ENCODE measurements around the gene SLC33A1. TPM values are rescaled to one million over a fixed set of nuclear protein-coding genes. Genes with fewer than 3 reads are reported as not detected.

The SLC33A1 gene
- total and polyA plus RNA-seq, 2 donors from 2014 or later, result 16.1 to 36.8 TPM

DNA sequence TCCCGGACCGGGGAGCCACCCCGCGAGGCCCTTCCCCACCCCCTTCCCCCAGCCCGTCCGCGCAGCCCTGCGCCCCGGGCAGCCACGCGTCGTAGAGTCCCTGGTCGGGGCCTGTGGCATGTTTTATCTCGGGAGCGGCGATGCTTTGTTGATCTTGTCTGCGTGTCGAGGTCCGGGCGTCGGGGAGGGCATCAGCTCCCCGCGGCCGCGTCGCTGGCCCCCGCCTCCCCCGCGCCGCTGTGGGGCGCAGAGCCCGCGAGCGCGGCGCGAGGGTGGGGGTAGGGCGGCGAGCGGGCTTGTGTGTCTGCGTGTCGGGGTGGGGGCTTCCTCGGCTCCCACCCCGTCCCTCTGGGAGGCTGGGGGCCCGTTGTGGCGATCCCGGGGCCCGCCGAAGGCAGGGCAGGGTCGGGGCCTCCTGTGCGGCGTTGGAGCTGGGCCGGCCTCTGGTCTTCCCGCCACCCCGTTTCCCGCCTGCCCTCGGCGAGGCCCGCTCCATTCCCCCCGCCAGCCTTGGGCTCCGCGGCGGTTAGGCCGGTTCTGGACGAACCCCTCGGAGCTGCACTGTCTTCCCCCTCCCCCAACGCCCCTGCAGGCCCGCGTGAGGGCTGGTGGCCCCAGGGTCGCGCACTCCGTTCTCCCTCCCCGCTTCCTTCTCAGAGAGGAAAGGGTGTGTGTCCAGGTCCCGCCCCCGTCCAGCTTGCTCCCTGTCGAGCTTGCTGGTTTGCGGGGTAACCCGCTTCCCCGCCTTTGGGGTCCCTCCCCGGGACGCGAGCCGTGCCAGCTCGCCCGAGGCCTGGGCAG, 16.9 kb upstream of the SLC33A1 start:
- Histone ChIP-seq H3K4me1 (ENCODE audit: control insufficient read depth in 2 of 3, insufficient read depth in 2 of 3, low read depth in 1 of 3, low read length in 3 of 3) (peaks cover 0 to 10% (median 6%) of the 10 kb centered on the region in 3 donors), H3K36me3 (ENCODE audit: control insufficient read depth in 2 of 3, insufficient read depth in 3 of 3, low read length in 3 of 3) (no peaks in the 10 kb centered on the region), H3K9me3 (ENCODE audit: control insufficient read depth in 2 of 3, insufficient read depth in 1 of 3, low read length in 3 of 3) (no peaks in the 10 kb centered on the region), H3K4me3 (ENCODE audit: low read length in 3 of 3) (peak overlapping the region; percentile 54 to 83 (median 69)), H3K27ac (ENCODE audit: low read depth in 2 of 2, low read length in 2 of 2) (peak overlapping the region; percentile 96 to 97), H3K9ac (ENCODE audit: low read length in 3 of 3) (peak overlapping the region; percentile 72 to 89 (median 78)), H3K27me3 (ENCODE audit: control insufficient read depth, insufficient read depth, low read length) (no peaks in the 10 kb centered on the region)
- FAIRE-seq (no peak), DNase-seq (peak; percentile 54 to 85 (median 76))
- TF ChIP-seq, protein P1, sequence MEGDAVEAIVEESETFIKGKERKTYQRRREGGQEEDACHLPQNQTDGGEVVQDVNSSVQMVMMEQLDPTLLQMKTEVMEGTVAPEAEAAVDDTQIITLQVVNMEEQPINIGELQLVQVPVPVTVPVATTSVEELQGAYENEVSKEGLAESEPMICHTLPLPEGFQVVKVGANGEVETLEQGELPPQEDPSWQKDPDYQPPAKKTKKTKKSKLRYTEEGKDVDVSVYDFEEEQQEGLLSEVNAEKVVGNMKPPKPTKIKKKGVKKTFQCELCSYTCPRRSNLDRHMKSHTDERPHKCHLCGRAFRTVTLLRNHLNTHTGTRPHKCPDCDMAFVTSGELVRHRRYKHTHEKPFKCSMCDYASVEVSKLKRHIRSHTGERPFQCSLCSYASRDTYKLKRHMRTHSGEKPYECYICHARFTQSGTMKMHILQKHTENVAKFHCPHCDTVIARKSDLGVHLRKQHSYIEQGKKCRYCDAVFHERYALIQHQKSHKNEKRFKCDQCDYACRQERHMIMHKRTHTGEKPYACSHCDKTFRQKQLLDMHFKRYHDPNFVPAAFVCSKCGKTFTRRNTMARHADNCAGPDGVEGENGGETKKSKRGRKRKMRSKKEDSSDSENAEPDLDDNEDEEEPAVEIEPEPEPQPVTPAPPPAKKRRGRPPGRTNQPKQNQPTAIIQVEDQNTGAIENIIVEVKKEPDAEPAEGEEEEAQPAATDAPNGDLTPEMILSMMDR (IDR thresholded peaks at IDR 0.05; ENCODE audit: borderline replicate concordance, extremely low read depth, insufficient read depth), result no peak
- intact Hi-C loops (cut with DNase I), result no loop called here

DNA sequence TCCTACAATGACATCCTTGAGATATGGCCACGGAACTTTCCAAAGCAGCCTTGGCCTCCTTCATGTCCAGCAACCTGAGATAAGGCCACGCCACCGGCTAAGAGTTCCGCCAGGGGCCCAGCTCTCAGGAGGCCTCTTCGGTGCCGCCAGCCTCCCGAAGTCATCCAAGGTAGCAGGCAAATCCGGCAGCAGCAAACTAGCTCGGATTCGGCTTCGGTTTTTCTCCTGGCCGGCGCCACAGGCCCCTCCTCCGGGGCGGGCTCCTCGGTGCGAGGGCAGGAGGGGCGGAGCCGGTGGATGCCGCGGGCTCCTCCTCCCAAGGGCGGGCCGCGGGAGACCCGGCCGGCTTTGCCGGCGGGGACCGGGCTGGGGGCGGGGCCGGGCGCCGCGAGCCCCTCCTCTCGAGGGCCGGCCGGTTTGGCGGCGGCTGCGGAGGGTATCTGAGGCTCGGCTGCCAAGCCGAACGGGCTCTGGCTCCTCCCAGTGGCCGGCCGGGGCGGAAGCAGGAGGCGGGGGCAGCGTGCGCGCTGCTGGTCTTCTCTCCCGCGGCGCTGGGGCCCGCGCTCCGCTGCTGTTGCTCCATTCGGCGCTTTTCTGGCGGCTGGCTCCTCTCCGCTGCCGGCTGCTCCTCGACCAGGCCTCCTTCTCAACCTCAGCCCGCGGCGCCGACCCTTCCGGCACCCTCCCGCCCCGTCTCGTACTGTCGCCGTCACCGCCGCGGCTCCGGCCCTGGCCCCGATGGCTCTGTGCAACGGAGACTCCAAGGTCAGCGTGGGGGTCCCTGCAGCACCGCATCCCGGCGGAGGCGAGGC, 16.1 kb upstream of the SLC33A1 start, which contains the start of gene GMPS:
Gene GMPS (plus strand): TSS at position 518 of the 812 bp plus-strand sequence. CDS start 221 bp downstream, at position 739.
- FAIRE-seq (no peak), DNase-seq (peak; percentile 97 to 98 (median 98))
- H3K9ac ChIP-seq (ENCODE audit: low read length in 3 of 3), result peak within 1 kb of the TSS; percentile 72 to 89 (median 85)
- H3K4me3 ChIP-seq (ENCODE audit: low read length in 3 of 3), result peak within 1 kb of the TSS; percentile 69 to 84 (median 83)
- H3K36me3 ChIP-seq (ENCODE audit: control insufficient read depth in 2 of 3, insufficient read depth in 3 of 3, low read length in 3 of 3), result no peaks in the 10 kb centered on the region
- H3K4me1 ChIP-seq (ENCODE audit: control insufficient read depth in 2 of 3, insufficient read depth in 2 of 3, low read depth in 1 of 3, low read length in 3 of 3), result peaks cover 0 to 10% (median 6%) of the 10 kb centered on the region in 3 donors
- intact Hi-C loops (cut with DNase I), result no loop called here
- TF ChIP-seq, protein P1 (IDR thresholded peaks at IDR 0.05; ENCODE audit: borderline replicate concordance, extremely low read depth, insufficient read depth), result peak; percentile 58
- H3K27me3 ChIP-seq (ENCODE audit: control insufficient read depth, insufficient read depth, low read length), result no peaks in the 10 kb centered on the region
- peak within 1 kb of the TSS; percentile 96 to 97 for H3K27ac ChIP-seq (ENCODE audit: low read depth in 2 of 2, low read length in 2 of 2)
- no peaks in the 10 kb centered on the region for H3K9me3 ChIP-seq (ENCODE audit: control insufficient read depth in 2 of 3, insufficient read depth in 1 of 3, low read length in 3 of 3)

DNA sequence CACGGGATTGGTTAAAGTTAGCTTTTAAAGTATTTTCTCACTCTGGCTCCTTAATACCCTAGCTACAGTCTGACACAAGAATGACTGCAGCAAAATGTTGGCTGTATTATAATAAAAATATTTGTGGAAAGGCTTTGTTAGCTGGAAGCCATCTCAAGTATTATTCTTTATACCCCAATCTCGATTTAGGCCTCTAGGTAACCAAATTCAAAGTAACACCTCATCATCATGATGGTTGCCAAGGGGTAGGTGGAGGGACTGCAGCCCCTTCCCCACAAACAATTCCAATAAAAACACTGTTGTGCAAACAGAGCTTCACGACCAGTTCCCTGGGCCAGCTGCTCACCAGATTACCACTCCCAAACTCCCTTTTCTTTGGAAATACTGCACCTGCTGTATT, 15.5 kb upstream of the SLC33A1 start:
- Histone ChIP-seq H3K27me3 (ENCODE audit: control insufficient read depth, insufficient read depth, low read length) (no peaks in the 10 kb centered on the region), H3K4me3 (ENCODE audit: low read length in 3 of 3) (peak overlapping the region; percentile 65 to 84 (median 73)), H3K4me1 (ENCODE audit: control insufficient read depth in 2 of 3, insufficient read depth in 2 of 3, low read depth in 1 of 3, low read length in 3 of 3) (peaks cover 0 to 10% (median 6%) of the 10 kb centered on the region in 3 donors), H3K36me3 (ENCODE audit: control insufficient read depth in 2 of 3, insufficient read depth in 3 of 3, low read length in 3 of 3) (no peaks in the 10 kb centered on the region), H3K27ac (ENCODE audit: low read depth in 2 of 2, low read length in 2 of 2) (peak overlapping the region; percentile 84 to 87), H3K9ac (ENCODE audit: low read length in 3 of 3) (peak overlapping the region; percentile 43 to 87 (median 85)), H3K9me3 (ENCODE audit: control insufficient read depth in 2 of 3, insufficient read depth in 1 of 3, low read length in 3 of 3) (no peaks in the 10 kb centered on the region)
- FAIRE-seq, result no peak
- intact Hi-C loops (cut with DNase I), result no loop called here
- DNase-seq, result no peak
- TF ChIP-seq, protein P1 (IDR thresholded peaks at IDR 0.05; ENCODE audit: borderline replicate concordance, extremely low read depth, insufficient read depth), result no peak
